HG02970 (cell line): Measurements from ENCODE around the gene PKD1.
"Not testable (repeated sequence)": the region's sequence is repeated elsewhere in the genome, so short reads cannot be mapped to it uniquely, and the experiment has no call there.

Source experiments
- ATAC-seq: cut with Tn5 transposase; IDR thresholded peaks from one replicate; pipeline ENCODE4 v1.9.1; 2021; ENCODE audit warnings: mild to moderate bottlenecking, moderate library complexity, moderate number of reproducible peaks; ENCODE audit not compliant: unreplicated experiment, low FRiP score

PKD1 gene

DNA sequence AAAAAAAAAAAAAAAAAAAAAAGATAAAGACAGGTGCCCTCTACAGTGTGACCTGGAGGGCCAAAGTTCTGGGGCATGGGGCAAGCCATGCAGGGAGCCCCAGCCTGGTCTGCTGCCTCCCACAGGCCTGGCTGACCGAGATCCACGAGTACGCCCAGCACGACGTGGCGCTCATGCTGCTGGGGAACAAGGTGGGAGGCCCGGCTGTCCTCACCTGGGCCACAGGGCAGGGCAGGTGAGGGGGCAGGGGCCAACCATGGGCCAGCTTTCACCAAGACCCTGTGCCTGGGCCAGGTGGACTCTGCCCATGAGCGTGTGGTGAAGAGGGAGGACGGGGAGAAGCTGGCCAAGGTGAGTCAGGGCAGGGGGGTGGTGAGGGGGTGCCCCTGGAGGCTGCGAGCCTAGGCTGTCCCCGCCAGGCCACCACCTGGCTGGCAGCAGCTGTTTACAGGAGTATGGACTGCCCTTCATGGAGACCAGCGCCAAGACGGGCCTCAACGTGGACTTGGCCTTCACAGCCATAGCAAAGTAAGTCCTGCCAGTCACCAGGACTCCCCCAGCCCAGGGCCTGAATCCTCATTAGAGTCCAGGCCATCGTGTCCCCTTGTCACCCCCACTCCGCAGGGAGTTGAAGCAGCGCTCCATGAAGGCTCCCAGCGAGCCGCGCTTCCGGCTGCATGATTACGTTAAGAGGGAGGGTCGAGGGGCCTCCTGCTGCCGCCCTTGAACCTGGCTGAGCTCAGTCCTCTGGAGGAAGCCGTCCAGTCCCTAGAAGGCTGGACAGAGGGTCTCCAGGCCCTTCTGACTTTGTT is 17.2 kb upstream of the PKD1 start:
- ATAC-seq, result no peak

DNA sequence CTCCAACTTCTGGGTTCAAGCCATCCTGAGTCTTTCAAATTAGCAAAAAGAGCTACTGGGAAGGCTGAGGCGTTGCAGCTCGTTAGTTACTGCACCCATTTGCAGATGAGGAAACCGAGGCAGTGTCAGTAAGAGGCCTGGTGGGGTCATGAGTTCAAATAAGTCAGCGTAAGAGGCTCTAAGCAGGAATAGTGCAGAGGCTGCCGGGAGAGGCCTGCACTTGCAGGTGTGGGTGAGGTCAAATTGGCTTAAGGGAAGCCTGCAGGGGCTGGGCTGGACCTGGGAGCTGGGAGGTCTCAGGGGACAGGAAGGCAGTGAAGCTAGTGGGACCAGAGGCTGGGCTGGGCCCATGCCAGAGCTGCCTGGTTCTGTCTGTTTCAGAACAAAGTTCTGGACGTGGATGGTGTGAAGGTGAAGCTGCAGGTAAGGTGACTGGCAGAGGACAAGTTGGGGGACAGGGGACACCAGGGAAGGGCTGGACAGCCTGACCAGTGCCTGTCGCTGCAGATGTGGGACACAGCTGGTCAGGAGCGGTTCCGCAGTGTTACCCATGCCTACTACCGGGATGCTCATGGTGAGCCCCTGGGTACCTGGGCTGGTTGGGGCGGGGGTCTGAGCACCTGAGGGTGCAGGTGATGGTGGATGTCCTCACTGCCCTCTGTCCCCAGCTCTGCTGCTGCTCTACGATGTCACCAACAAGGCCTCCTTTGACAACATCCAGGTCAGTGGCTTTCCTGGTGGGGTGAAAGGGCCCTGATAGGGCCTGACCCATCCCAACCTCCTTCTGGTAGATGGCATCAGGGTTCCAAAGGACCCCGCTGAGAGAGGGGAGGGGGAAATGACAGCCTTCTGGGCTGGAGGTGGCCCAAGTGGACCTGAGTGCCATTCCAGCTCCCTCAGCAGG is 15.7 kb upstream of the PKD1 start:
- ATAC-seq, result no peak

GRCh38 chr16:2150418-2151187 is 14.9 kb upstream of the PKD1 start:
- no peak for ATAC-seq

- ATAC-seq, result no peak
Observed at GRCh38 chr16:2149630-2150417, 14.1 kb upstream of the PKD1 start.

- ATAC-seq, result no peak
Observed at GRCh38 chr16:2148714-2149629, 13.3 kb upstream of the PKD1 start.

- ATAC-seq, result no peak
Observed at GRCh38 chr16:2147981-2148671, 12.4 kb upstream of the PKD1 start, which contains the start of gene RAB26. TSS of gene RAB26 (plus strand) at chr16:2148625. CDS start at chr16:2148784, 159 bp downstream.

DNA sequence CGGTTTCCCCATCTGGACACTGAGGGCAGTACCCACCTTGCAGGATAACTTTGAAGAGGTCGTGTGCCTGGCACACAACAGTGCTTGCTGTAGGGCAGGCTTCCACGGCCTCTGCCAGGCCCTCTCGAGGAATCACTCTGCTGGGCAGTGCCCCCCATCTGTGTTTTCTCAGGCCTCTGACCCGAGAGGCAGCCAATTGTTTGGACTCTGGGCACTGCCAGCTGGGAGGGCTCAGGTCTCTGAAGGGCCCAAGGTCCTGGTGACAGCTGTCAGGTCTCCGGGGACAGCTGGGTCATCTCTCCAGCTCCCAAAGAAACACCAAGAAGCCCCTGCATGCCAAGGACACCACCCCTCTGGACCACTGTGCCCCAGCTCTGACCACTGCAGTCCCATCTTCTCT is 11.7 kb upstream of the PKD1 start:
- no peak for ATAC-seq

- no peak for ATAC-seq
Observed at GRCh38 chr16:2145843-2146242, 10.1 kb upstream of the PKD1 start.

DNA sequence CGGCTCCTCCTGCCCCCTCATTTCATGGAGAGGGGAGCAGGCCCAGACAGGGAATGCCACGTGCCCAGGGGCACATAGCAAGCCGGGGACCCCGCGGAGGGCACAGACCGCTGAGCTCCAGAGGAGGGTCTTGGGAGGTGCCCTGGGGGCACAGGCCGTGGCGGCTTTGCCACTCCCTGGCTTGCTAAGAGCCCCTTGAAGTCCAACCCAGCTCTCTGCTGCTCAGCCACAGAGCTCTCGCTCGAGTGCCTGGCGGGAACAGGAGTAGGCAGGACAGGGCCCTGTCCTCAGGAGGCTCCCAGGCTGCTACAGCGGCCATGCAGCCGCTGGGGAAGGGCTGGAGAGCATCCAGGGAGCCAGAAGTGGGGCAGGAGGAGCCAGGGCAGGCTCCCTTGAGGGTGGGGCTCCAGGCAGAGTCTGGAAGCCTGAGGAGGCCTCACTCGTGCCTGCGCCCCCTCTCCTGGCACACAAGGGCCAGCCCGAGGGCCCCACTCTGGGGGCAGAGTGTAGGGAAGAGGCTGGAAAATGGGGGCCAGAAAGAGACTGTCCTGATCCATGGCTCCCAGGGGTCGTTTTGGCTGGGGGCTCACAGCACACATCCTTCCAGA is 8.3 kb upstream of the PKD1 start:
- ATAC-seq, result no peak

DNA sequence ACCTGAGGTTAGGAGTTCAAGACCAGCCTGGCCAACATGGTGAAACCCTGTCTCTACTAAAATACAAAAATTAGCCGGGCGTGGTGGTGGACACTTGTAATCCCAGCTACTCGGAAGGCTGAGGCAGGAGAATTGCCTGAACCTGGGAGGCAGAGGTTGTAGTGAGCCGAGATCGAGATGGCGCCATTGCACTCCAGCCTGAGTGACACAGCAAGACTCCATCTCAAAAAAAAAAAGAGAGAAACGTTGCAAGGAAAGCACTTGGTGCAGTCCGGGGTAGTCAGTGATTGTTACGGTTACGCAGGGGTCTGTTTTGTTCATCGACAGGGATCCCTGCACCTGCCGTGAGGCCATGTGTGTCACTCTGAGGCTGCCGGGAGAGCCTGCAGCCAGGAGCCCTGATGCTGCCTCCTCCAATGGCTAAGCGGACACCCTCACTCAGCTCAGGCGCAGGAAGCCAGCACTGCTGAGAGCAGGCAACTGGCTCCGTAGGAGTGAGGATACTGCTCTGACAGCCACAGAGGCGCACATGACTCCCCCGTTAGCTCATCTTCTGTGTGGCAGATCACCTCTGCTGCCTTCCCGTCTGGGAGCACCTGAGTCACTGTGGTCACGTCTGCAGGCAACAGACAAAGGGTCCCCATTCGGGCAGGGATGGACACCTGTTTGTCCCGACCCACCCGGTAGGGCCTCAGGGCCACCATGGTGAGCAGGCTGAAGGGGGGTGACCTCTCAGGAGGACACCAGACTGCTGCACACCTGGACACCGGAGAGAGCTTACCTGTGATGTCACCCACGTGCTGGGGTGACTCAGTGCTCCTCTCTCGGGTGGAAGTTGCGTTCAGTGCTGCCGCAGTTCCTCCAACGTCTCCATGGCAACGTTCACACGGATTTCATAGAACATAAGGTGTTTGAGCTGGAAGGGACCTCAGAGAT is 7.5 kb upstream of the PKD1 start:
- ATAC-seq, result no peak

- ATAC-seq, result not testable (repeated sequence)
Observed at GRCh38 chr16:2135071-2135470, 627 bp downstream of the PKD1 start.

DNA sequence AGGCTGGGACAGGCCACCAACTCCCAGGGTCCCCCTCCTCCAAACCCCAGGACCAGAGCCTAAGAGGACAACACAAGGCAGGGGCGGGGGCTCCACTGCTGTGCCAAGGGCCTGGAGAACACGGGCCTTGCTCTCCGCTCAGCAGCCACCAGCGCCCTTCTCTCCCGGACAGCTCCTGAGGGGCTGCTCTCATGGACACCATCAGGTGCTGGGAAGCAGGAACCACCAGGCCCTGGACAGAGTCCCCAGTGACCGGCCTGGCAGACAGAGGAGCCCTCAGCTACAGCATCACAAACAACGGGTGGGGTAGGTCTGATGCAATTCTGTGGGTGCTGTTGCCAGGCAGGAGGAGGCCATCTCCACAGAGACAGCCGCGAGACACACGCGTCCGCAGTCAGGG is 1.9 kb downstream of the PKD1 start:
- ATAC-seq, result not testable (repeated sequence)

DNA sequence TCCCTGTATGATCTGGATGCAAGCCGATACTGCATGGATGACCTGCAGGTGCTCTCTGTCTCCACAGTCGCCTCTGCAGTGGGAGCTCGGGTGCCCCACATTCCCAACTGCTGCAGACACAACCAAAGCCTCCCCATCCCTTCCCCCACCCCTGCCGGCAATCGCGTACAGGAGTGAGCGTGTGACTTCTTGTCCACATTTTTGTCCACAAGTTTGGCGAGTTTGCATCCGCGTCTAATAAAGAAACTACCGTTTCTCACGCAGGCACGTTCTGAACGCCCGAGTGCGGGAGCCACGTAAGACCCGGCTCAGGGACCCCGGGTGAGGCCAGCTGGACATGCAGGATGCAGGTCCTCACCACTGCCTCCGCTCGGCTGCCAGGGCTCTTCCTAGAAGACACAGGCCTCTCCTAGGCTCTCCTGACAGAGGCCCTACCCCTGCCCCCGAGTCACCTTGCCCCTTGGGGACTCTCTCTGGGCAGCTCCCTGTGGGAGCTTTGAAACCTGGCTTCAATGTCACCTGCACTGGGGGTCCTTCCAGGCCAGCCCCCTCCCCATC is 5.7 kb downstream of the PKD1 start:
- not testable (repeated sequence) for ATAC-seq

DNA sequence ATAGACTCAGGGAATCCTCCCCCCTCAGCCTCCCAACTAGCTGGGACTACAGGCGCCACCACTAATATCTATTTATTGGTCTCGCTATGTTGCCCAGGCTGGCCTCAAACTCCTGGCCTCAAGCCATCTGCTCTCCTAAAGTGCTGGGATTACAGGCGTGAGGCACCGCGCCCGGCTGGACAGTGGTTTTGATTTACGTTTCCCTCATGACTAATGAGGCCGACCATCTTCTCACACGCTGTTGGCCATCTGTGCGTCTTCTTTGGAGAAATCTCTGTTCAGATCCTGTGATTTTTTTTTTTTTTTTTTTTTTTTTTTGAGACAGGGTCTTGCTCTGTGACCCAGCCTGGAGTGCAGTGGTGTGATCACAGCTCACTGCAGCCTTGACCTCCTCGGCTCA is 6.4 kb downstream of the PKD1 start:
- ATAC-seq, result not testable (repeated sequence)

DNA sequence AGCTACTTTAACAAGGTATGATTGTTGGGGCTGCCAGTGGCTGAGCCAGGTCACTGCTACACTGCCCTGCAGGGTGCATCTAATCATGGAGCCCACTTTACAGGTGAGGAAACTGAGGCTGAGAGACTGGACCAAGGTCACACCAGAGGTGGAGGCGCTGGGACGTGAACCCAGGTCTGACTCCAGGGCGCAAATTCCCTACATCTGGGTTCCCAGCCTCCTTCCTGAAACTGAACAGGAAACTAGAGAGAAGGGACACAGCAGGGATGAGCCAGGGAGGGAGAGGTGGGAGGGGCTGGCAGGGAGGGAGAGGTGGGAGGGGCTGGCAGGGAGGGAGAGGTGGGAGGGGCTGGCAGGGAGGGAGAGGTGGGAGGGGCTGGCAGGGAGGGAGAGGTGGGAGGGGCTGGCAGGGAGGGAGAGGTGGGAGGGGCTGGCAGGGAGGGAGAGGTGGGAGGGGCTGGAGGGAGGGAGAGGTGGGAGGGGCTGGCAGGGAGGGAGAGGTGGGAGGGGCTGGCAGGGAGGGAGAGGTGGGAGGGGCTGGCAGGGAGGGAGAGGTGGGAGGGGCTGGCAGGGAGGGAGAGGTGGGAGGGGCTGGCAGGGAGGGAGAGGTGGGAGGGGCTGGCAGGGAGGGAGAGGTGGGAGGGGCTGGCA is 7.9 kb downstream of the PKD1 start:
- ATAC-seq, result not testable (repeated sequence)
